Measurements from ENCODE around the gene YOD1.
A peak's percentile ranks its signal among the peaks of the same experiment; 100 is the strongest.

Gene YOD1

GRCh38 chr1:207035877-207036551, 15.0 kb downstream of the YOD1 start:
- H3K4me1 ChIP-seq (ENCODE audit: control insufficient read depth, low read depth, low read length) = peaks cover 3% of the 10 kb centered on the region
- no peak overlapping the region for H3K27ac ChIP-seq (ENCODE audit: low read depth, low read length)
- no peak overlapping the region for H3K18ac ChIP-seq (ENCODE audit: low read length)
- H3K36me3 ChIP-seq (ENCODE audit: control insufficient read depth, insufficient read depth, low read length) = no peaks in the 10 kb centered on the region
- H2BK120ac ChIP-seq (ENCODE audit: low read depth, low read length) = no peak overlapping the region
- no peak overlapping the region for H2BK5ac ChIP-seq (ENCODE audit: low read length)
- H2BK15ac ChIP-seq (replicated peaks; ENCODE audit: low read depth) = no peak overlapping the region
- H3K23ac ChIP-seq (ENCODE audit: low read length) = no peak overlapping the region
- no peak overlapping the region for H3K56ac ChIP-seq (ENCODE audit: low read length)
- H3K79me2 ChIP-seq (ENCODE audit: control insufficient read depth, insufficient read depth, low read length) = no peaks in the 10 kb centered on the region
- no peak overlapping the region for H3K4me3 ChIP-seq (ENCODE audit: low read length)
- H3K9ac ChIP-seq (ENCODE audit: low read length) = no peak overlapping the region
- H4K8ac ChIP-seq (ENCODE audit: low read depth, low read length) = no peak overlapping the region
- DNase-seq = no peak
- no peak overlapping the region for H4K5ac ChIP-seq (ENCODE audit: low read length)
- no CpG with 5 or more reads among the region's 4 CpGs for WGBS (ENCODE audit: extremely low coverage, insufficient coverage, low lambda C conversion rate)
- H3K4me2 ChIP-seq (ENCODE audit: low read length) = no peak overlapping the region
- H2AK5ac ChIP-seq (ENCODE audit: low read length) = no peak overlapping the region
- no peaks in the 10 kb centered on the region for H3K27me3 ChIP-seq (ENCODE audit: insufficient read depth, low read length, poor library complexity)
- H3K79me1 ChIP-seq (ENCODE audit: low read length) = no peaks in the 10 kb centered on the region
- no peak overlapping the region for H3K4ac ChIP-seq (ENCODE audit: low read depth, low read length)

DNA sequence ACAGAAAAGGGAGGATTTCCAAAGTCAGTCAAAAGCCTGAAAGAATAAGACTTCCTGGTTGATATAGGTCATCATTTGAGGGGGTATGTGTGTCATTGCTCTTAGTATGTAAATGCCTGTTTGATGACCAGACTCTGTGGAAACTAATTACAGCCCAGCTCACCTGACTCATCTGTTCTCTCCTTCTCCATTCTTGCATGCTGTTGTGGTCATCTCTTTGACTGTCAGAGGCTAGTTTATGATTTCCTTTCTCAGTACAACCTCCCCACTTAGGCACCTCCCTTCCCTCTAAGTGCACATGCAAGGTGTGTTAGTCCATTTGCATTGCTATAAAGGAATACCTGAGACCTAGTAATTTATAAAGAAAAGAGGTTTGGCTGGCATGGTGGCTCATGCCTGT, 16.0 kb downstream of the YOD1 start:
- Histone ChIP-seq H4K5ac (ENCODE audit: low read length) (no peak overlapping the region), H2AK5ac (ENCODE audit: low read length) (no peak overlapping the region), H4K8ac (ENCODE audit: low read depth, low read length) (no peak overlapping the region), H3K27me3 (ENCODE audit: insufficient read depth, low read length, poor library complexity) (no peaks in the 10 kb centered on the region), H3K4me3 (ENCODE audit: low read length) (no peak overlapping the region), H3K9ac (ENCODE audit: low read length) (no peak overlapping the region), H3K79me1 (ENCODE audit: low read length) (no peaks in the 10 kb centered on the region), H3K79me2 (ENCODE audit: control insufficient read depth, insufficient read depth, low read length) (no peaks in the 10 kb centered on the region), H3K4me1 (ENCODE audit: control insufficient read depth, low read depth, low read length) (peaks cover 11% of the 10 kb centered on the region), H3K18ac (ENCODE audit: low read length) (no peak overlapping the region), H2BK5ac (ENCODE audit: low read length) (no peak overlapping the region), H3K27ac (ENCODE audit: low read depth, low read length) (no peak overlapping the region), H3K4ac (ENCODE audit: low read depth, low read length) (no peak overlapping the region), H2BK15ac (replicated peaks; ENCODE audit: low read depth) (no peak overlapping the region), H3K23ac (ENCODE audit: low read length) (no peak overlapping the region), H2BK120ac (ENCODE audit: low read depth, low read length) (no peak overlapping the region), H3K36me3 (ENCODE audit: control insufficient read depth, insufficient read depth, low read length) (no peaks in the 10 kb centered on the region), H3K56ac (ENCODE audit: low read length) (no peak overlapping the region), H3K4me2 (ENCODE audit: low read length) (no peak overlapping the region)
- DNase-seq = peak; percentile 32

DNA sequence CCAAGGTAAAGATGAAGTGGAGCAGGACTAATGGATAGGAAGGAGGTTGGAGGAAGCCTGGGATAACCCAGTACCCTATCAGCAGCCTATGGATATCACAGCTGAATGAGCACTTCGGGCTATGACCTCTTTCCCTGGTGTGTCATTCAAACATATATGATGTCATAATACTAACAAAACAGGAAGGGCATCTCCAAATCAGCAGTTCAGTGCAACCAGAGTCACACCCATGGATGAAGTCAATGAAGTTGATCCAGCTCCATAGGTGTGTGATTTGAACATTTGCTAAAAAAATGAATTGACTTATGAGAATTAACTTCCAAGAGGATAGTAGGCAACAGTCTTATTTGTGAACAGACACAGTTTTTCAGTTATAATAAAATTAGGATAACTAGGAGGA, 16.8 kb downstream of the YOD1 start:
- no peak for DNase-seq

DNA sequence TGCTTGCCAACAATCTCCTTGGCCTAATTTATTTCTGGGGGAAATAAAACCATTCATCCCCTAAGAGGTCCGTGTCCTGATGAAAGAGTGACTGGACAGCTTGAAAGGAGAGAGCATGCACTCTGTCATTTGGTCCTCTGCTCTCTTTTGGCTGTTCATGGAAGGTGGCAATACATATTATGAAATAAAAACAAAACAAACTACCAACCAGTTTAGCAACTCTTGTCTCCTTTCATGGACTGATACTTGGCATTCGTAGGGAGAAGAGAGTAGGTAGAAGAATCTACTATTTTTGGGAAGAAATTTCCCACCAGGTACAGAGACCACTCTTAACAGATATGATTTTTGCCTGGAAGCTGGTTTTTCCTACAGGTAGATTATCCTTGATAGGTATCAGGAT, 17.7 kb downstream of the YOD1 start:
- no peak overlapping the region for H3K27ac ChIP-seq (ENCODE audit: low read depth, low read length)
- H3K36me3 ChIP-seq (ENCODE audit: control insufficient read depth, insufficient read depth, low read length) = no peaks in the 10 kb centered on the region

More for the DNA sequence above, 16.8 kb downstream of the YOD1 start:
- Histone ChIP-seq H3K27me3 (ENCODE audit: insufficient read depth, low read length, poor library complexity) (no peaks in the 10 kb centered on the region), H3K36me3 (ENCODE audit: control insufficient read depth, insufficient read depth, low read length) (no peaks in the 10 kb centered on the region), H3K79me2 (ENCODE audit: control insufficient read depth, insufficient read depth, low read length) (no peaks in the 10 kb centered on the region), H2BK15ac (replicated peaks; ENCODE audit: low read depth) (no peak overlapping the region), H3K18ac (ENCODE audit: low read length) (no peak overlapping the region), H3K4me3 (ENCODE audit: low read length) (no peak overlapping the region), H3K4me2 (ENCODE audit: low read length) (no peak overlapping the region), H3K27ac (ENCODE audit: low read depth, low read length) (no peak overlapping the region), H3K4ac (ENCODE audit: low read depth, low read length) (no peak overlapping the region), H3K9ac (ENCODE audit: low read length) (no peak overlapping the region), H3K23ac (ENCODE audit: low read length) (no peak overlapping the region), H3K79me1 (ENCODE audit: low read length) (no peaks in the 10 kb centered on the region), H4K8ac (ENCODE audit: low read depth, low read length) (no peak overlapping the region), H3K56ac (ENCODE audit: low read length) (no peak overlapping the region), H2BK120ac (ENCODE audit: low read depth, low read length) (no peak overlapping the region), H4K5ac (ENCODE audit: low read length) (no peak overlapping the region), H3K4me1 (ENCODE audit: control insufficient read depth, low read depth, low read length) (peaks cover 14% of the 10 kb centered on the region), H2AK5ac (ENCODE audit: low read length) (no peak overlapping the region), H2BK5ac (ENCODE audit: low read length) (no peak overlapping the region)
- no CpG with 5 or more reads among the region's 1 CpG for WGBS (ENCODE audit: extremely low coverage, insufficient coverage, low lambda C conversion rate)

GRCh38 chr1:207032528-207033017, 18.4 kb downstream of the YOD1 start, which contains the start of gene C1orf116:
TSS of gene C1orf116 (minus strand) at chr1:207032756. CDS start at chr1:207027598, 5,158 bp downstream.
- Histone ChIP-seq H3K4me1 (ENCODE audit: control insufficient read depth, low read depth, low read length) (peaks cover 15% of the 10 kb centered on the region), H2BK15ac (replicated peaks; ENCODE audit: low read depth) (no peak within 1 kb of the TSS), H3K4me3 (ENCODE audit: low read length) (no peak within 1 kb of the TSS), H3K27ac (ENCODE audit: low read depth, low read length) (no peak within 1 kb of the TSS), H3K36me3 (ENCODE audit: control insufficient read depth, insufficient read depth, low read length) (no peaks in the 10 kb centered on the region), H3K23ac (ENCODE audit: low read length) (no peak within 1 kb of the TSS), H2BK5ac (ENCODE audit: low read length) (no peak within 1 kb of the TSS), H3K79me1 (ENCODE audit: low read length) (no peaks in the 10 kb centered on the region), H4K8ac (ENCODE audit: low read depth, low read length) (no peak within 1 kb of the TSS), H4K5ac (ENCODE audit: low read length) (no peak within 1 kb of the TSS), H3K56ac (ENCODE audit: low read length) (peak within 1 kb of the TSS; percentile 22), H3K79me2 (ENCODE audit: control insufficient read depth, insufficient read depth, low read length) (no peaks in the 10 kb centered on the region), H3K4me2 (ENCODE audit: low read length) (no peak within 1 kb of the TSS), H3K4ac (ENCODE audit: low read depth, low read length) (no peak within 1 kb of the TSS), H3K9ac (ENCODE audit: low read length) (no peak within 1 kb of the TSS), H2BK120ac (ENCODE audit: low read depth, low read length) (no peak within 1 kb of the TSS), H3K18ac (ENCODE audit: low read length) (no peak within 1 kb of the TSS), H2AK5ac (ENCODE audit: low read length) (peak within 1 kb of the TSS; percentile 7), H3K27me3 (ENCODE audit: insufficient read depth, low read length, poor library complexity) (no peaks in the 10 kb centered on the region)
- peak; percentile 96 for DNase-seq
- no CpG with 5 or more reads among the region's 1 CpG for WGBS (ENCODE audit: extremely low coverage, insufficient coverage, low lambda C conversion rate)

More for the DNA sequence above, 17.7 kb downstream of the YOD1 start:
- Histone ChIP-seq H2AK5ac (ENCODE audit: low read length) (no peak overlapping the region), H2BK15ac (replicated peaks; ENCODE audit: low read depth) (no peak overlapping the region), H2BK5ac (ENCODE audit: low read length) (no peak overlapping the region), H3K56ac (ENCODE audit: low read length) (no peak overlapping the region), H3K4me3 (ENCODE audit: low read length) (no peak overlapping the region), H4K8ac (ENCODE audit: low read depth, low read length) (no peak overlapping the region), H3K27me3 (ENCODE audit: insufficient read depth, low read length, poor library complexity) (no peaks in the 10 kb centered on the region), H3K79me2 (ENCODE audit: control insufficient read depth, insufficient read depth, low read length) (no peaks in the 10 kb centered on the region), H3K4me1 (ENCODE audit: control insufficient read depth, low read depth, low read length) (peaks cover 15% of the 10 kb centered on the region), H4K5ac (ENCODE audit: low read length) (no peak overlapping the region), H3K4ac (ENCODE audit: low read depth, low read length) (no peak overlapping the region), H3K9ac (ENCODE audit: low read length) (no peak overlapping the region), H2BK120ac (ENCODE audit: low read depth, low read length) (no peak overlapping the region), H3K4me2 (ENCODE audit: low read length) (no peak overlapping the region), H3K79me1 (ENCODE audit: low read length) (no peaks in the 10 kb centered on the region), H3K18ac (ENCODE audit: low read length) (no peak overlapping the region), H3K23ac (ENCODE audit: low read length) (no peak overlapping the region)
- DNase-seq = no peak
- WGBS (ENCODE audit: extremely low coverage, insufficient coverage, low lambda C conversion rate) = no CpG with 5 or more reads among the region's 2 CpGs

All from mesendoderm (in vitro differentiated cells).